Measurements from ENCODE around the gene VARS2. TPM values are rescaled to one million over a fixed set of nuclear protein-coding genes. Genes with fewer than 3 reads are reported as not detected.
A peak's percentile ranks its signal among the peaks of the same experiment; 100 is the strongest.

VARS2 gene
- total and polyA plus RNA-seq, 9 of the 15 experiments (the other 6 are each of a cell fraction or from before 2014, with no cell fraction given) = 1.6 to 53.6 (median 29.9) TPM

DNA sequence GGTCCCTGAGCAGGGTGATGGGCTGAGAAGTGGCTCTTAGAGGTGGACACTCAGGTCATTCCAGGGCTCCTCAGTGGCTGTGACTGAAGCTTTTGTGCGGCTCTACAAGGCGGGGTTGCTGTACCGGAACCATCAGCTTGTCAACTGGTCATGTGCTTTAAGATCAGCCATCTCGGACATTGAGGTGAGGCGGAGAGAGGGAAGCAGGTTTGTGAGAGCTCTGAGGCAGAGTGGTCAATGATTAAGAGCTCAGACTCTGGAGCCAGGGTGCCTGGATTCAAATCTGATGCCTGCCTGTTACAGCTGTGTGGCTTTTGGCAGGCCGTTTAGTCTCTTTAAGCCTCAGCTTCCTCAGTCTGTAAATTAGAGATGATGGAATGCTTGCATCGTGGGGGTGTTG is 3.0 kb downstream of the VARS2 start:
- POLR2A ChIA-PET = interaction anchor here (0.6 to 3.5 kb wide), 6 partner anchors 9 to 170 kb away, joined by 3 to 11 read pairs (median 3); no protein-coding TSS in a partner anchor
- CTCF ChIA-PET (ENCODE audit: low intra/inter-chr PET ratio) = interaction anchor here (0.7 to 3.0 kb wide), 4 partner anchors 153 to 211 kb away, joined by 3 to 26 read pairs (median 13); no protein-coding TSS in a partner anchor
- ATAC-seq (no peak), DNase-seq (ENCODE audit: extremely low read depth in 1 of 4, low spot score in 3 of 4) (no peak), FAIRE-seq (no peak)
- no peaks in the 10 kb centered on the region for H3K9me1 ChIP-seq (ENCODE audit: control insufficient read depth, insufficient read depth, low read length)
- TF ChIP-seq KDM1A (IDR thresholded peaks at IDR 0.05) = no peak
- TF ChIP-seq RNF2 (IDR thresholded peaks at IDR 0.05) = no peak
- no peak for TF ChIP-seq CXXC5 (CRISPR knock-in tag; IDR thresholded peaks at IDR 0.05)
- TF ChIP-seq LCOR (CRISPR knock-in tag; IDR thresholded peaks at IDR 0.05) = 0 out of 2 replicates have a peak, but pooled peaks have one; percentile 25
- TF ChIP-seq KLF1 (tag; IDR thresholded peaks at IDR 0.05) = no peak
- no peak for TF ChIP-seq TCF7 (IDR thresholded peaks at IDR 0.05; ENCODE audit: borderline replicate concordance)
- TF ChIP-seq POLR2H (tag; IDR thresholded peaks at IDR 0.05; ENCODE audit: low read depth) = no peak
- TF ChIP-seq ZNF398 (CRISPR knock-in tag; IDR thresholded peaks at IDR 0.05) = no peak
- peaks cover 15 to 28% of the 10 kb centered on the region in 2 experiments for H3K4me1 ChIP-seq (replicated peaks in 1 of 2; ENCODE audit: control insufficient read depth in 2 of 2, insufficient read depth in 2 of 2, low read length in 2 of 2)
- WGBS (ENCODE audit: insufficient coverage, low coverage, missing lambda C conversion rate) = 91% methylated on average over 7 of the region's 7 CpGs
- no peak overlapping the region for H3K4me3 ChIP-seq
- peak overlapping the region in 1 of 2 experiments; percentile 28; a peak in 1 of 4 replicates for H3K9ac ChIP-seq (ENCODE audit: insufficient read depth in 1 of 2, low read depth in 2 of 2, low read length in 2 of 2)
- no peaks in the 10 kb centered on the region for H4K20me1 ChIP-seq (replicated peaks; ENCODE audit: control insufficient read depth, insufficient read depth, low read length)
- intact Hi-C loops (cut with micrococcal nuclease) (no loop called here), in situ Hi-C loops (cut with MboI) (loop anchor here (5.0 to 10.0 kb wide), 2 partner anchors 160 to 458 kb away; no protein-coding TSS in a partner anchor)
- no TSS peak for BruUV-seq (replicated peaks)
- no peaks in the 10 kb centered on the region for H3K27me3 ChIP-seq (ENCODE audit: control insufficient read depth in 2 of 2, insufficient read depth in 2 of 2, low read length in 2 of 2)
- peaks cover 8% of the 10 kb centered on the region; the same call in 2 of the 3 replicates for H3K79me2 ChIP-seq (ENCODE audit: control insufficient read depth, insufficient read depth, low read length)
- peaks cover 78% of the 10 kb centered on the region; the same call in 2 of the 3 replicates for H3K36me3 ChIP-seq (ENCODE audit: control insufficient read depth, insufficient read depth, low read length)
- no peak overlapping the region for H2AFZ ChIP-seq (ENCODE audit: low read depth, low read length)
- no peaks in the 10 kb centered on the region for H3K9me3 ChIP-seq (replicated peaks; ENCODE audit: control insufficient read depth, insufficient read depth, low read depth, low read length)
- no peak overlapping the region for H3K4me2 ChIP-seq (ENCODE audit: insufficient read depth, low read length)
- H3K27ac ChIP-seq (ENCODE audit: extremely low read depth, low read depth, low read length) = no peak overlapping the region

All from K562 (cell line).